ENCODE data around the gene RGL2. TPM values are rescaled to one million over a fixed set of nuclear protein-coding genes. Genes with fewer than 3 reads are reported as not detected.

Gene RGL2
- total RNA-seq, 4 donors from 2014 or later, result 33.1 to 49.8 (median 43.7) TPM

GRCh38 chr6:33297956-33298772 lies 578 bp downstream of the RGL2 start:
- WGBS, 2 donors, result 2% methylated on average over 37 to 42 of the region's 42 CpGs

GRCh38 chr6:33297406-33297955 lies 1.3 kb downstream of the RGL2 start:
- Histone ChIP-seq H3K27ac (peak overlapping the region; percentile 90 to 98 (median 97)), H3K36me3 (peaks cover 0 to 60% (median 15%) of the 10 kb centered on the region in 3 donors), H3K9me3 (no peaks in the 10 kb centered on the region), H3K4me3 (peak overlapping the region; percentile 68 to 85 (median 77)), H3K27me3 (no peaks in the 10 kb centered on the region), H3K4me1 (peaks cover 3 to 46% (median 11%) of the 10 kb centered on the region in 4 donors)
- no peak for DNase-seq (ENCODE audit: low spot score in 2 of 2)
- WGBS, 2 donors, result 13 to 16% methylated on average over 15 to 16 of the region's 16 CpGs
- TF ChIP-seq POLR2A (IDR thresholded peaks at IDR 0.05) (no peak), CTCF (IDR thresholded peaks at IDR 0.05) (no peak), EP300 (IDR thresholded peaks at IDR 0.05) (no peak)

More at GRCh38 chr6:33297956-33298772, 578 bp downstream of the RGL2 start:
- TF ChIP-seq CTCF (IDR thresholded peaks at IDR 0.05) (no peak), EP300 (IDR thresholded peaks at IDR 0.05) (peak in 1 of 2 donors; percentile 53), POLR2A (IDR thresholded peaks at IDR 0.05) (peak in 1 of 2 donors; percentile 45)
- Histone ChIP-seq H3K4me1 (peaks cover 3 to 46% (median 11%) of the 10 kb centered on the region in 4 donors), H3K27me3 (no peaks in the 10 kb centered on the region), H3K4me3 (peak overlapping the region; percentile 68 to 85 (median 77)), H3K9me3 (no peaks in the 10 kb centered on the region), H3K27ac (peak overlapping the region; percentile 90 to 98 (median 97)), H3K36me3 (peaks cover 0 to 60% (median 14%) of the 10 kb centered on the region in 3 donors)
- DNase-seq (ENCODE audit: low spot score in 2 of 2), result peak; percentile 67 to 88

- H3K9me3 ChIP-seq, result no peaks in the 10 kb centered on the region
- H3K27ac ChIP-seq, result peak overlapping the region; percentile 90 to 98 (median 97)
- H3K27me3 ChIP-seq, result no peaks in the 10 kb centered on the region
- peaks cover 0 to 60% (median 15%) of the 10 kb centered on the region in 3 donors for H3K36me3 ChIP-seq
- H3K4me1 ChIP-seq, result peaks cover 3 to 43% (median 11%) of the 10 kb centered on the region in 4 donors
- WGBS, 2 donors, result 68 to 72% methylated on average over 7 to 12 of the region's 12 CpGs
- TF ChIP-seq POLR2A (IDR thresholded peaks at IDR 0.05), result no peak
- no peak for TF ChIP-seq CTCF (IDR thresholded peaks at IDR 0.05)
- TF ChIP-seq EP300 (IDR thresholded peaks at IDR 0.05), result no peak
- DNase-seq (ENCODE audit: low spot score in 2 of 2), result no peak
- peak overlapping the region in 3 of 4 donors; percentile 68 to 85 (median 72) for H3K4me3 ChIP-seq
Observed at GRCh38 chr6:33296797-33297405, 1.8 kb downstream of the RGL2 start.

- no peak for DNase-seq (ENCODE audit: low spot score in 2 of 2)
- Histone ChIP-seq H3K9me3 (no peaks in the 10 kb centered on the region), H3K4me1 (peaks cover 3 to 34% (median 9%) of the 10 kb centered on the region in 4 donors), H3K27ac (no peak overlapping the region), H3K4me3 (no peak overlapping the region), H3K36me3 (peaks cover 0 to 63% (median 15%) of the 10 kb centered on the region in 3 donors), H3K27me3 (no peaks in the 10 kb centered on the region)
- 77 to 78% methylated on average over 14 to 15 of the region's 15 CpGs for WGBS, 2 donors
- TF ChIP-seq POLR2A (IDR thresholded peaks at IDR 0.05), result no peak
- TF ChIP-seq EP300 (IDR thresholded peaks at IDR 0.05), result no peak
- TF ChIP-seq CTCF (IDR thresholded peaks at IDR 0.05), result no peak
Observed at GRCh38 chr6:33295621-33296369, 2.9 kb downstream of the RGL2 start.

Measured in tibial nerve (tissue), 4 donors.